HG03060 (cell line): ENCODE data around the gene KIAA0753.
"Not testable (repeated sequence)": the region's sequence is repeated elsewhere in the genome, so short reads cannot be mapped to it uniquely, and the experiment has no call there.

Experiments
- ATAC-seq: cut with Tn5 transposase; IDR thresholded peaks from one replicate; pipeline ENCODE4 v1.9.1; 2021; ENCODE audit warnings: low read depth, moderate number of reproducible peaks; ENCODE audit not compliant: unreplicated experiment

Gene KIAA0753

DNA sequence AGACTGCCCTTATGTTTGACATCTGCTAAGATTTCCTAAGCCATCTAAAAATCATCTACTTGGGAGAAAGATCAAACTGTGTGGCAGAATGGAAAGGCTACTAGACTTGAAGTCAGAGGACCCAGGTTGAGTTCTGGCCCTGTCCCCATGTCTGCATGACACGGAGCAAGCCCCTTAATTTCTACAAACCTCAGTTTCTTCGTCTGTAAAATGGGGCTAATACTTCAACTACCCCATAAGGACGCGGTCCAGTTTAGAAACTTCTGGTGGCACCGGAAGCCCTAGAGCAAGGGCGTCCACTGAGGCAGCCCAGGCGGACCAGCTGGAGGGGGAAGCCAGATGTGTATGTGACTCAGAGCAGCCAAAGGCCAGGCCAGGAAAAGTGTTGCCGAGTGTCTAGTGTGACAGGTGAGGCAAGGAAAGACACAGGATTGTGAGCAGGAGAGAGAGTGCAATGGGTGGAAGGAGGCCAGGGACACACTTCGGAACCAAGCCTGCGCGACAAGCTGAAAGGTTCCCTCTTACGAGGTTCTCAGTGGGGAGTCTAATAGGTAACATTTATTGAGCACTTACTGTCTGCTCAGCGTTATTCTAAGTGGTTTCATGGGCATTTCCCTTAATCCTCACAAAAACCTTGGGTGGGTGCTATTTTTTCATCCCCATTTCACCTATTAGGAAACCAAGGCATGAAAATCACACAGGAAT is 66.4 kb downstream of the KIAA0753 start:
- no peak for ATAC-seq

DNA sequence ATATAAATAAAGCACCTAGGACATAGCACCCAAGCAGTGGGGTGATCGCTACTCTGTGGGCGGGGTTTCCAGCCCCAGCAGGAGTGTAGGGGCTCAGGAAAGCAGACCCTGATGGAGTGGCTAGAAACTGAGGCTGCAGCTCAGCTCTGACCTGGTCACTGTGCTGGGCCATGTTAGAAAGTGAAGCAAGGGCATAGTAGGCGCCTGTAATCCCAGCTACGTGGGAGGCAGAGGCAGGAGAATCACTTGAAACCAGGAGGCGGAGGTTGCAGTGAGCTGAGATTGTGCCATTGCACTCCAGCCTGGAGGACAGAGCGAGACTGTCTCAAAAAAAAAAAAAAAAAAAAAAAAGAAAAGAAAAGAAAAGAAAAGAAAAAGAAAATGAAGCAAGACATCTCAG is 67.0 kb downstream of the KIAA0753 start:
- ATAC-seq = not testable (repeated sequence)

DNA sequence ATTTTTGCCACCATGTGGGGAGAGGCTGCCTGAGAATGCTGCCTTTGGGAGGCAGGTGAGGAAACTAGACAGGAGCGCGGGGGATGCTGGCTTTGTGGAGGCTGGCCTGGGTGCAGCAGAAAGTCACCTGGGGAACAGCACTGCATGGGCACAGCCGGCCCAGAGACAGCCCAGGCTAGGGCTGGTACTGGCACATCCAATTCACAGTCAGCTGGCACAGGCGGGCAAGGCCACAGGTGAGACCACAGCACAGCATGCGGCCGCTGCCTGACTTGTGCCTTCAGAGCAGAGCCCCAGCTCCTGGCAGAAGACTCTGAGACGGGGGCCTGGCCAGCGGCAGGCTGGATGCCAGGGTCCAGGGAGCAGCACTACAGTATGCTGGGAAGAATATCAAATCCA is 67.5 kb downstream of the KIAA0753 start:
- no peak for ATAC-seq

DNA sequence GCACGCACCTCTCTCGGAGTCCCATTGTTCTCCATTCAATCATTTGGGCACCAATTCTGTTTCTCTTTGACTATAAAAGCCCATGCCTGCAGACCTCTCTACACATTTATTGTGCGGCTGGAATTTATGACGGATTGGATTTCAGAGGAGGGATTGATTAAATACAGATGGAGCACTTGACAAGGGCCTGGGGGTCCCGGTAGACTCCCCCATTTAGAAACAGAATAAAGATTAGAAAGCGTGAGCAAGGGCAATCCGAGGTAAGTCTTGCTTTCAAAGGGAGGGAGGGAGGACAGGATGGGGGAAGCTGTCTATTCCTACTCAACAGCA is 69.1 kb downstream of the KIAA0753 start:
- ATAC-seq = no peak

DNA sequence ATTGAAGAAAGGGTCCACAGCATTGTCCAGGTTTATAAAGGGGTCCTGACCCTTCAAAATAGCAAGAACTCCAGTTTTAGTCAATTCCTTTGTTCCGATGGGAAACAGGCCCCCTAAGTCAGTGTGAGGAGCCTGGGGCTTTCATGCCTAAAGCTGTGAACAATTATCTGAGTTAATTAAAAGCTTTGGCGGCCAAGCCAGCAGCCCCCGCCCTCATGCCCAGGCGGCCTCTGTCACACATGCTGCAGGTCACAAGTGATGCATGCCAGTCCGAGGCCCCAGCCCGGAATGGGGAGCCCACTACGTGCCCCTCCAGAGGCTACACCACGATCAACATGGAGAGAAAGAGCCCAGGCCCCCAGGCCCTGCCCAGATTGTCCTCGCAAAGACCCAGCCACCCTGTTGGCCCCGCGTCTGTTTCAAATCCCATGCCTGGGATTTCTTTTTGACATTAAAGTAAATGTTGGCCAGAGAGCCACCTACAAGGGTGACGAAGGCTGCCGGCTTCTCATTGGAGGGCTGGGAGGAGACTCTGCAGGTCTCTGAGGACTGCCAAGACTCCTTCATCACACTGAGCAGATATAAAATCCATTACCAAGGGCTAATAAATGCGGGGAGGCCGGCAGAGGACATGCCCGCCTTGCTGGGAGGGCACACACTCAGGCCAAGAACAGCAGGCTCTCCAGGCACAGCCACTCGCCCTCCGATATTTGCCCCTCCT is 69.6 kb downstream of the KIAA0753 start:
- no peak for ATAC-seq

- ATAC-seq = no peak
These were observed 70.9 kb downstream of the KIAA0753 start for GRCh38 chr17:6569370-6570285.

GRCh38 chr17:6568184-6568758 is 72.2 kb downstream of the KIAA0753 start:
- no peak for ATAC-seq

GRCh38 chr17:6567528-6568183 is 72.9 kb downstream of the KIAA0753 start:
- no peak for ATAC-seq

- no peak for ATAC-seq
These were observed 79.1 kb downstream of the KIAA0753 start for GRCh38 chr17:6561446-6561845.

DNA sequence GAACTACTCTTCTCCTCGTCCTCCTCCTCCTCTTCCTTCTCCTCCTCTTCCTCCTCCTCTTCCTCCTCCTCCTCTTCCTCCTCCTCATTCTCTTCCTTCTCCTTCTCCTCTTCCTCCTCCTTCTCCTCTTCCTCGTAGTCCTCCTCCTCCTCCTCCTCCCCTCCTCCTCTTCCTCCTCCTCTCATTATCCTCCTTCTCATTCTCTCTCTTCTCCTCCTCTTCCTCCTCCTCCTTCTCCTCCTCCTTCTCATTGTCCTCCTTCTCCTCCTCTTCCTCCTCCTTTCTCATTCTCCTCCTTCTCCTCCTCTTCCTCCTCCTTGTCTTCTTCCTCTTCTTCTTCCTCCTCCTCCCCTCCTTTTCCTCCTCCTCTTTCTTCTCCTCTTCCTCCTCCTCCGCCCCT is 80.0 kb downstream of the KIAA0753 start:
- ATAC-seq = no peak

DNA sequence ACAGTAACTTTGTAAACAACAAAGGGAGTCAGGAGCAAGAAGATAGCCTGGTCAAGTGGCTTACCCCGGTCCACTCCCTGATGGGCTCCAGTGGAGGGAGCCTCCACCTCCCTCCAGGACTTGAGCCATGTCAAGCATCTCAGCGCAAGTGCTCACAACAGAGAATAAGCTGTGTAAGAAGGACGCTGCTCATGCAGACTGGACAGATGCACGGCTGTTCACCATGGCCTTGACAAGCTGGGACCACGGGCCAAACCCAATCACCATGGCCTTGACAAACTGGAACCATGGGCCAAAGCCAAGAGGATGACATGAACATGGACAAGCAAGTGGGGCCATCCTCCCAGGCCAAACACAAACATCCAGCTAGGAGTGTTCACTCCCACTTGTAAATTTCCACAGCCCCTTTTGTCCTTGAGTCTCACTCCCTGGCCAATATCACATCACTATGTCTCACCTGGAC is 80.7 kb downstream of the KIAA0753 start:
- no peak for ATAC-seq

- no peak for ATAC-seq
These were observed 81.4 kb downstream of the KIAA0753 start for GRCh38 chr17:6558932-6559752.

DNA sequence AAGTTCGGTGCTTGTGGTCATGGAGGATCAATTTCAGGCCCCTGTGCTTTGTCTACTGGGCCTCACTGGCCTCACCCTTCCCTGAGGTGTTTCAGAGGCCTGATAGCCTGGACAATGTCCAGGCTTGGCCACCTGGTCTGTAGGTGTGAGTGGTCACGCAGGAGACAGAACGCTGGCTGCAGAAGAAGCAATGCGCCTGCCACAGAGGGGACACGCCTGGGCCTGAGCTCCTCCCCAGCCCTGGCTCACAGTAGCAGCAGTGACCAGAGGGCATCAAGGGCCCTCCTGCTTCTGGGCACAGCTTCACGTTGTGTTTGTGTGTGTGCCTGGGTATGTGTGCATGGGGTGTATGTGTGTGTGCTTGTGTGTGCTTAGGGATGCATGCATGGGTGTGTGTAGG is 82.2 kb downstream of the KIAA0753 start:
- no peak for ATAC-seq

DNA sequence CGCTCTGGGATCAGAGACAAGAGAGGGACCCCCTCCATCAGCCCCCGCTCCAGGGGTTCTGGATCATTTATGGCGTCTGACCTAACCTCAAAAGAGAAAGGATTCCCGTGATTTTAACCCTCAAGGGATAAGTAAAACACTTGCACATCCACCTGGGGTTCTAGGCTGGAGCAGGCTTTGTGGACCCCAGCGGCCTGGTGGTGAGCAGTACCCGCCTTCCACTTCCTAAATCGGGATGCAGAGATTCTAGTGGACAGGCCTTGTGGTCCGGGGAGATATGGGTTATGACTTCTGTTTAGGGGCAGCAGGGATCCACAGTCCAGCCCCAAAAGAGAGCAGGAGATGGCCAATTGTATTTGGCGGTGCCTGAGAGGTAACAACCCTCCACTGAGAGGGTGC is 83.5 kb downstream of the KIAA0753 start:
- no peak for ATAC-seq

GRCh38 chr17:6556121-6557039 is 84.1 kb downstream of the KIAA0753 start, which contains the start of gene PITPNM3:
TSS of gene PITPNM3 (minus strand) at chr17:6556555. CDS start at chr17:6556406, 149 bp downstream.
- no peak for ATAC-seq

DNA sequence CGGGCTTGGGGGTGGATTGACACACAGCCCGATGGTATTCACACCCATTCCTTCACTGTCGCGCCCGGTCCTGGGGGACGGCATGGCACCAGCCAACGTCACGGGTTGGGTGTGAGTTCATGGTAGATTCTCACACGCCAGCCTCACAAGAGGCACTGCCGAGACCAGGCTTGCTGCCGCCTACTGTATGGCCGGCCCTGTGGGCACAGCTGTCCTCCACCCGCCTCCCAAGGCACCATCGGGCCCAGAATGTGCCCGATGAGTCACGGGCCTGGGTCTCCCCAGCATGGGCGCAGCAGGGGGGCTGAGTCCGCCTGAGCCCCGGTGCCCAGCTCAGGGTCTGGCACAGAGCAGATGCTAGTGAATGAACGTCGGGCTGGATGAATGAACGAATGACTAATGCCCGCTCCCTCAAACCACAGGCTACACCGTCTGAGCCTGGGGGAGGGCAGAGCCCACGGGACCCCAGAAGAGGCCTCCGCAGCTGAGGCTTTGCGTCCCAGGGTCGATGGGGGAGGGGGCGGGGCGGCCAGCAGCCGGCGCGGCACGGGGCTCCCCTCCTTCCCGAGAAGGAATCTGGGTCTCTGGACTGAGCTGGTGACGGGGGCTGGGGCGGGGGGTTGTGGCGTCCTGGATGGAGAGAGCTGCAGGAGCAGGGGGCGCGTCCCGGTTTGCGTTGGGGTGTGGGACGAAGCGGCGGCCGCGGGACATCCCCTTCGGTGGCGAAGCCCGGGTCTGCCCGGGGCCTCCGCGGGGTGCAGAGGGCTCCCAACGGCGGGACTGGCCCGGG is 85.0 kb downstream of the KIAA0753 start:
- no peak for ATAC-seq

DNA sequence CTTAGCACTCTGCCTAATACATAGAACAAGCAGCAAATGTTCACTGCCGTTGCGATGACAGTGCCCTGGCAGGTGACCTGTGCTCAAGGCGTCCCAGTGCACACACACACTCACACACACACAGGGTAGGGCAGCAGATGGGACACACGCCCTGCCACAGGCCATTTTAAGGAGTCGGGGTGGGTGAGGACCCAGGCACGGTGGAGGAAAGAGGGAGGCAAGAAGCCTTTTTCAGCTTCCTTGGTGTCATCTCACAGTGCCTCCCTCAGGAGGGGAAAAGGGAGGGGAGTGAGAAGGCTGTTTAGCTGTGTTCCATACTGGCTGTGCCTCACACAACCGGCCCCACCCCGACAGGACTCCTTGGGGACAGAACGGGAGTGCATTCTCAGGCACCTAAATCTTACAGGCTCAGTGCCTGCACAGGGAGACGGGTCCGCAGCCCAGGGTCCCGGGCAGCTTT is 85.6 kb downstream of the KIAA0753 start:
- ATAC-seq = no peak
